Small intestine (tissue), 7 donors: ENCODE data around the gene TMEM131. TPM values are rescaled to one million over a fixed set of nuclear protein-coding genes. Genes with fewer than 3 reads are reported as not detected.

Experiments used
- DNase-seq, 2 donors: peaks; one replicate each; pipeline versions ENCODE4 v3.0.0 to v3.0.0-alpha.2; 2013
- FAIRE-seq: peaks from 2 replicates; lab custom pipeline; 2012; peaks lifted over from hg19 to GRCh38; lab: Jason Lieb, UNC
- H3K27ac ChIP-seq, 3 donors: one replicate each; pipeline ENCODE4 v1.5.1; 2013; ENCODE audit warnings: low read length in 2 of 3, mild to moderate bottlenecking in 2 of 3, control low read depth in 1 of 3, inconsistent platforms in 1 of 3, low read depth in 1 of 3, moderate library complexity in 1 of 3
- H3K27me3 ChIP-seq, 3 donors: one replicate each; pipeline ENCODE4 v1.6.1; 2013; ENCODE audit warnings: low read length in 3 of 3, inconsistent platforms in 1 of 3; ENCODE audit not compliant: control insufficient read depth in 3 of 3, insufficient read depth in 3 of 3
- H3K36me3 ChIP-seq, 3 donors: one replicate each; pipeline ENCODE4 v1.6.1; 2013; ENCODE audit warnings: low read length in 3 of 3, inconsistent platforms in 1 of 3, low read depth in 1 of 3, mild to moderate bottlenecking in 1 of 3, moderate library complexity in 1 of 3; ENCODE audit not compliant: control insufficient read depth in 3 of 3, insufficient read depth in 2 of 3
- H3K4me1 ChIP-seq, 3 donors: one replicate each; pipeline ENCODE4 v1.6.1; 2013; ENCODE audit warnings: low read length in 2 of 3, inconsistent platforms in 1 of 3, low read depth in 1 of 3, mild to moderate bottlenecking in 1 of 3, moderate library complexity in 1 of 3; ENCODE audit not compliant: control insufficient read depth in 3 of 3, insufficient read depth in 2 of 3
- H3K4me3 ChIP-seq, 3 donors: one replicate each; pipeline ENCODE4 v1.5.1; 2013; ENCODE audit warnings: low read length in 3 of 3, control low read depth in 1 of 3, inconsistent platforms in 1 of 3, low read depth in 1 of 3, mild to moderate bottlenecking in 1 of 3, moderate library complexity in 1 of 3
- H3K9me3 ChIP-seq, 2 donors: one replicate each; pipeline ENCODE4 v1.6.1; 2013; ENCODE audit warnings: low read depth in 1 of 2, low read length in 1 of 2; ENCODE audit not compliant: control insufficient read depth in 2 of 2, insufficient read depth in 1 of 2
- WGBS, 3 donors: extraction: QIAGEN DNeasy Blood & Tissue Kit; methylation state at CpG; one replicate each; pipeline ENCODE4 v1.1.7; 2013; 5-methylcytosine and 5-hydroxymethylcytosine counted together
- polyA plus RNA-seq, 4 donors: library from polyadenylated mRNA; stranded (reverse) in 3 of 4; unstranded in 1 of 4; fragments of 200-250 nt in 3 of 4; fragments of 120-200 nt in 1 of 4; gene quantifications; one replicate each; pipeline versions ENCODE4 v1.2.1 to v1.2.3, GENCODE V29; 2013
- donor health status: healthy with polysubstance abuse.
- donor health status: control.
- donor health status: control.
- donor health status: Bipolar disorder and iron deficiency.
- donor health status: healthy.

The TMEM131 gene
- polyA plus RNA-seq, 4 donors: 6.5 to 47.7 (median 13.8) TPM

GRCh38 chr2:98036349-98037000, 40.7 kb upstream of the TMEM131 start:
- WGBS, 3 donors: 36 to 64% (median 48%) methylated on average over 8 of the region's 8 CpGs
- Histone ChIP-seq H3K36me3 (no peaks in the 10 kb centered on the region), H3K9me3 (peaks cover 0 to 15% of the 10 kb centered on the region in 2 donors), H3K27ac (no peak overlapping the region), H3K27me3 (no peaks in the 10 kb centered on the region), H3K4me3 (no peak overlapping the region), H3K4me1 (peaks cover 0 to 19% (median 3%) of the 10 kb centered on the region in 3 donors)
- FAIRE-seq: no peak
- DNase-seq: no peak

DNA sequence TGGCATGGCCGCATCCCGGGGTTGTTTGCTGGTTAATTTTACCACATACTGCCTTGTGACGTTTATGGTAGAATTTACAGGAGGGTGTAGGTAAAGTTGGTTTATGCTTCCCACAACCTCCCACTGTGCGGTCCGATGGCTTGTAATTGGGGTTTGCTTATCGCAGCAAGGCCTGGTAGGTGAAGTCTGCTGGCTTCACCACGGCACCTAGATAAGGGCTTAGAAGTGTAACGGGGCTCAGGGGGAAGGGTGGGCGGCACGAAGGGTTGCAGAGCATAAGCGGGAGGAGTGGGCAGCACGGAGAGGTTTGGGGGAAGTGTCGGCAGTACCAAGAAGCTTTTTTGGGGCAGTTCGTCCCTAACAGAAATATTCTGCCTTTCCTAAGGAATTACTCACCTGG, 39.0 kb upstream of the TMEM131 start:
- H3K4me3 ChIP-seq: no peak overlapping the region
- H3K36me3 ChIP-seq: no peaks in the 10 kb centered on the region
- 81 to 92% (median 89%) methylated on average over 14 of the region's 14 CpGs for WGBS, 3 donors
- H3K9me3 ChIP-seq: peaks cover 0 to 8% of the 10 kb centered on the region in 2 donors
- H3K4me1 ChIP-seq: peaks cover 0 to 13% (median 3%) of the 10 kb centered on the region in 3 donors
- no peak for FAIRE-seq
- no peaks in the 10 kb centered on the region for H3K27me3 ChIP-seq
- H3K27ac ChIP-seq: no peak overlapping the region
- DNase-seq: no peak

DNA sequence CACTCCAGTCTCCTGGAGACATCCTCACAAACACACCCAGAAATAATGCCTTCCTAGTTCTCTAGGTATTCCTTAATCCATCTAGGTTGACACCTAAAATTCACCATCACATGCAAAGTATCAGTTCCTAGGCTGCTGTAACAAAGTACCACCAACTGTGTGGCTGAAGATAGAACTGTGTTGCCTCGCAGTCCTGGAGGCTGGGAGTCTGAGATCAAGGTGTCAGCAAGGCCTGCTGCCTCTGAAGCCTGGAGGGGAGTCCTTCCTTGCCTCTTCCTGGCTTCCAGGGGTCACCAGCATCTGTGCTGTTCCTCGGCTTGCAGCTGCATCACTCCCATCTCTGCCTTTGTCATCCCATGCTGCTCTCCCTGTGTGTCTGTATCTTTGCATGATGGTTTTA, 36.3 kb upstream of the TMEM131 start:
- Histone ChIP-seq H3K27me3 (no peaks in the 10 kb centered on the region), H3K9me3 (no peaks in the 10 kb centered on the region), H3K36me3 (no peaks in the 10 kb centered on the region), H3K4me1 (peaks cover 0 to 3% (median 2%) of the 10 kb centered on the region in 3 donors), H3K27ac (no peak overlapping the region), H3K4me3 (no peak overlapping the region)
- 89 to 92% (median 91%) methylated on average over 2 of the region's 2 CpGs for WGBS, 3 donors
- DNase-seq (no peak), FAIRE-seq (no peak)

DNA sequence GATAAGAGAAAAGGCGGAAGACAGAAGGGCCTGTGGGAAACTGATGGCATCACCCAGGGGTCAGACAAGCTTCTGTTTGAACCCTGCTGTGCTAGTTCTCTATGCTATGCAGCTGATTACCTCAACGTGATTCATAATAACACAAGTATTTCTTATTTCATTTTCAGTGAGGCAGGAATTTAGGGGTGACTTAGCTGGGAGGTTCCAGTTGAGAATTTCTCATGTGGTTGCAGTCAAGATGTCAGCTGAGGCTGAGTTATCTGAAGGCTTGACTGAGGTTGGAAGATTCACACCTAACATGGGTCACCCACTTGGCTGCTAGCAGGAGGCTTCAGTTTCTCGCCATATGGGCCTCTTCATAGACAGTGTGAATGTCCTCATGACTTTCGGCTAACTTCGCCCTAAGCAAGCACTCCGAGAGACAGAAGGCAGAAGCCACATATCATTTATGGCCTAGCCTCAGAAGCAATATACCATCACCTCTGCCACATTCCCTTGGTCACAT, 34.0 kb upstream of the TMEM131 start:
- DNase-seq (no peak), FAIRE-seq (no peak)
- no peak overlapping the region for H3K27ac ChIP-seq
- peaks cover 0 to 3% (median 2%) of the 10 kb centered on the region in 3 donors for H3K4me1 ChIP-seq
- H3K9me3 ChIP-seq: no peaks in the 10 kb centered on the region
- peaks cover 0 to 3% (median 0%) of the 10 kb centered on the region in 3 donors for H3K27me3 ChIP-seq
- no peak overlapping the region for H3K4me3 ChIP-seq
- H3K36me3 ChIP-seq: no peaks in the 10 kb centered on the region
- WGBS, 3 donors: 88 to 92% (median 91%) methylated on average over 6 of the region's 6 CpGs

GRCh38 chr2:98028931-98029717, 33.4 kb upstream of the TMEM131 start:
- peaks cover 0 to 3% (median under 1%) of the 10 kb centered on the region in 3 donors for H3K4me1 ChIP-seq
- H3K4me3 ChIP-seq: no peak overlapping the region
- 87 to 94% (median 92%) methylated on average over 12 of the region's 12 CpGs for WGBS, 3 donors
- H3K27me3 ChIP-seq: peaks cover 0 to 3% (median 0%) of the 10 kb centered on the region in 3 donors
- FAIRE-seq (no peak), DNase-seq (no peak)
- no peaks in the 10 kb centered on the region for H3K36me3 ChIP-seq
- no peak overlapping the region for H3K27ac ChIP-seq
- H3K9me3 ChIP-seq: no peaks in the 10 kb centered on the region

DNA sequence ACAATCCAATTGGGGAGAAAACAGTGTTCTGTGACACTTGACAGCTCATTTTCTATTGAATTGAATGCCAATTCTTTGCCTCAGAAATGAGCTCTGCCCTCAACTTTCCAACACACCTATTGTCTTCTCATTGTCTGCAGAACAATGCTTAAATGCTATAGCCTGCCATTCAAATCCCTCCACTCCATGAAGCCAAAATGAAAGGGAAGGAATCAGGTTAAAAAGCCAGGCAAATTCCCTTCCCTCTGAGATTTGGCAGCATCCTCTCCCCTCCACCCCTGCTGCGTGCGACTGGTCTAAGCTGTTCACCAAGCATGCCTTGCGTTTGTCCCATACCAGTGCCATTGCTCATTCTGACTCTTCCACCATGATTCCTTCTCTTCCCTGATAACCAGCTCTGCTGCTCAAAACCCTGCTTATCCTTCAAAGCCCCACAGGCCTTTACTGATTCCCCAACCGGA, 32.4 kb upstream of the TMEM131 start:
- Histone ChIP-seq H3K36me3 (no peaks in the 10 kb centered on the region), H3K9me3 (no peaks in the 10 kb centered on the region), H3K27me3 (peaks cover 0 to 3% (median 0%) of the 10 kb centered on the region in 3 donors), H3K27ac (no peak overlapping the region), H3K4me3 (no peak overlapping the region), H3K4me1 (no peaks in the 10 kb centered on the region)
- FAIRE-seq: no peak
- DNase-seq: no peak
- 91 to 97% (median 95%) methylated on average over 4 of the region's 4 CpGs for whole genome bisulfite sequencing, 3 donors

DNA sequence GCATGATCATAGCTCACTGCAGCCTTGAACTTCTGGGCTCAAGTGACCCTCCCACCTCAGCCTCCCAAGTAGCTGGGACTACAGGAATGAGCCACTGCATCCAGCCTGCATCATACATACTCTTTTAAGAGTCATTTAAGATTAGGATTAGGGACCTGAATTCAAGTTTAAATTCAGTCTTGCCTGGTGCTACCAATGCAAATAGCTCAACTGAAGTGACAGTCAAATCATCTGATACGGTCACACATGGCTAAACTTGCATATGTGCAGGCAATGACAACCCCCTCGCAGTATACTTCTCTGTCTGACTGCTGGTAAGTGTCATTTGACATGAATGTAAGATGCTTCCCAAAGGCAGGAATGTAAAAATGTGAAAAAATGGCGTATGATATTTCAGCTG, 31.8 kb upstream of the TMEM131 start:
- FAIRE-seq: no peak
- no peak for DNase-seq

GRCh38 chr2:98026927-98027522, 31.3 kb upstream of the TMEM131 start:
- Histone ChIP-seq H3K4me1 (no peaks in the 10 kb centered on the region), H3K27me3 (peaks cover 0 to 3% (median 0%) of the 10 kb centered on the region in 3 donors), H3K27ac (no peak overlapping the region), H3K36me3 (no peaks in the 10 kb centered on the region), H3K4me3 (no peak overlapping the region), H3K9me3 (no peaks in the 10 kb centered on the region)
- no peak for FAIRE-seq
- DNase-seq: no peak
- 64 to 90% (median 70%) methylated on average over 2 of the region's 2 CpGs for WGBS, 3 donors

More for the DNA sequence above, 31.8 kb upstream of the TMEM131 start:
- Histone ChIP-seq H3K27me3 (peaks cover 0 to 3% (median 0%) of the 10 kb centered on the region in 3 donors), H3K9me3 (no peaks in the 10 kb centered on the region), H3K4me1 (no peaks in the 10 kb centered on the region), H3K27ac (no peak overlapping the region), H3K36me3 (no peaks in the 10 kb centered on the region), H3K4me3 (no peak overlapping the region)
- WGBS, 3 donors: 83 to 93% (median 90%) methylated on average over 3 of the region's 3 CpGs
